Thyroid gland (tissue), 4 donors: ENCODE data around the gene CACNA1E. TPM values are rescaled to one million over a fixed set of nuclear protein-coding genes. Genes with fewer than 3 reads are reported as not detected.

Source experiments
- DNase-seq, 2 donors: peaks; one replicate each; pipeline ENCODE4 v3.0.0-alpha.2; 2019
- H3K27ac ChIP-seq, 3 donors: fragments of 200-600 bp; sonication (generic); 1 replicate in 2 of 3; 2 replicates in 1 of 3; pipeline ENCODE4 v1.5.1; 2016 to 2019; ENCODE audit warnings: mild to moderate bottlenecking in 1 of 3, moderate library complexity in 1 of 3
- H3K27me3 ChIP-seq: fragments of 200-600 bp; sonication (generic); one replicate; pipeline ENCODE4 v1.5.1; 2019
- H3K36me3 ChIP-seq, 2 donors: fragments of 200-600 bp; sonication (generic); one replicate each; pipeline ENCODE4 v1.5.1; 2016 to 2019
- H3K4me1 ChIP-seq, 2 donors: fragments of 200-600 bp; sonication (generic); one replicate each; pipeline ENCODE4 v1.5.1; 2017 to 2019
- H3K4me3 ChIP-seq, 3 donors: fragments of 200-600 bp; sonication (generic); replicated peaks in 1 of 3; 1 replicate in 2 of 3; 2 replicates in 1 of 3; pipeline ENCODE4 v1.5.1; 2016; ENCODE audit warnings: mild to moderate bottlenecking in 1 of 3
- H3K9me3 ChIP-seq: fragments of 200-600 bp; sonication (generic); one replicate; pipeline ENCODE4 v1.5.1; 2017
- CTCF ChIP-seq, 6 experiments: fragments of 200-600 bp in 3 of 6; fragments of 450-650 bp in 3 of 6; sonication (generic) in 3 of 6; IDR thresholded peaks; one replicate each; pipeline ENCODE4 v1.5.1; 2016 to 2019; ENCODE audit warnings: antibody characterized with exemption in 6 of 6, mild to moderate bottlenecking in 2 of 6, inconsistent platforms in 1 of 6, moderate library complexity in 1 of 6
- POLR2A ChIP-seq, 2 donors: fragments of 450-650 bp; IDR thresholded peaks; one replicate each; pipeline ENCODE4 v1.6.1; 2017; ENCODE audit warnings: antibody characterized with exemption in 2 of 2, mild to moderate bottlenecking in 2 of 2, moderate library complexity in 1 of 2
- WGBS, 2 donors: methylation state at CpG; one replicate each; pipeline ENCODE4 v1.1.5; 2017; 5-methylcytosine and 5-hydroxymethylcytosine counted together
- intact Hi-C: fragments of 100-400 bp; cut with DNase I; formaldehyde crosslinking; loops from one replicate; pipeline ENCODE4 v1.15.1; 2023
- total RNA-seq, 4 donors: library from RNA; depleted of rRNA; stranded (reverse); fragments of >200 nt; gene quantifications; one replicate each; pipeline ENCODE4 v1.2.3, GENCODE V29; 2016

The CACNA1E gene
- total RNA-seq, 4 donors from 2014 or later, result under 0.01 to 0.46 (median 0.15) TPM

GRCh38 chr1:181765451-181766026 lies 282.2 kb downstream of the CACNA1E start:
- Histone ChIP-seq H3K36me3 (no peaks in the 10 kb centered on the region), H3K4me1 (no peaks in the 10 kb centered on the region), H3K27me3 (no peaks in the 10 kb centered on the region), H3K27ac (no peak overlapping the region), H3K4me3 (no peak overlapping the region), H3K9me3 (no peaks in the 10 kb centered on the region)
- intact Hi-C loops, result no loop called here
- WGBS, 2 donors, result 73 to 80% methylated on average over 5 of the region's 5 CpGs
- DNase-seq, result no peak
- TF ChIP-seq POLR2A (IDR thresholded peaks at IDR 0.05), result no peak
- TF ChIP-seq CTCF (IDR thresholded peaks at IDR 0.05), result no peak

GRCh38 chr1:181767001-181767708 lies 283.8 kb downstream of the CACNA1E start:
- DNase-seq, result no peak
- 67 to 75% methylated on average over 2 of the region's 2 CpGs for WGBS, 2 donors
- Histone ChIP-seq H3K9me3 (no peaks in the 10 kb centered on the region), H3K36me3 (no peaks in the 10 kb centered on the region), H3K27me3 (no peaks in the 10 kb centered on the region), H3K27ac (no peak overlapping the region), H3K4me3 (no peak overlapping the region), H3K4me1 (no peaks in the 10 kb centered on the region)
- TF ChIP-seq POLR2A (IDR thresholded peaks at IDR 0.05), result no peak
- no peak for TF ChIP-seq CTCF (IDR thresholded peaks at IDR 0.05)
- intact Hi-C loops, result no loop called here

GRCh38 chr1:181768211-181768929 lies 285.1 kb downstream of the CACNA1E start:
- DNase-seq, result no peak
- Histone ChIP-seq H3K4me3 (no peak overlapping the region), H3K9me3 (no peaks in the 10 kb centered on the region), H3K4me1 (no peaks in the 10 kb centered on the region), H3K27ac (no peak overlapping the region), H3K36me3 (no peaks in the 10 kb centered on the region), H3K27me3 (no peaks in the 10 kb centered on the region)
- TF ChIP-seq POLR2A (IDR thresholded peaks at IDR 0.05), result no peak
- TF ChIP-seq CTCF (IDR thresholded peaks at IDR 0.05), result no peak
- 73 to 74% methylated on average over 3 of the region's 3 CpGs for WGBS, 2 donors
- intact Hi-C loops, result no loop called here

GRCh38 chr1:181768930-181769280 lies 285.6 kb downstream of the CACNA1E start:
- Histone ChIP-seq H3K9me3 (no peaks in the 10 kb centered on the region), H3K27me3 (no peaks in the 10 kb centered on the region), H3K4me1 (no peaks in the 10 kb centered on the region), H3K36me3 (no peaks in the 10 kb centered on the region), H3K27ac (no peak overlapping the region), H3K4me3 (no peak overlapping the region)
- no peak for TF ChIP-seq POLR2A (IDR thresholded peaks at IDR 0.05)
- TF ChIP-seq CTCF (IDR thresholded peaks at IDR 0.05), result no peak
- 90 to 91% methylated on average over 4 of the region's 4 CpGs for WGBS, 2 donors
- intact Hi-C loops, result no loop called here
- DNase-seq, result no peak

- TF ChIP-seq CTCF (IDR thresholded peaks at IDR 0.05) (no peak), POLR2A (IDR thresholded peaks at IDR 0.05) (no peak)
- H3K27me3 ChIP-seq, result no peaks in the 10 kb centered on the region
- intact Hi-C loops, result no loop called here
Observed at GRCh38 chr1:181769846-181770245, 286.5 kb downstream of the CACNA1E start.

More at GRCh38 chr1:181769846-181770245, 286.5 kb downstream of the CACNA1E start:
- Histone ChIP-seq H3K36me3 (no peaks in the 10 kb centered on the region), H3K4me3 (no peak overlapping the region), H3K4me1 (no peaks in the 10 kb centered on the region), H3K27ac (no peak overlapping the region), H3K9me3 (no peaks in the 10 kb centered on the region)
- no peak for DNase-seq
